Omental fat pad (tissue), 4 donors: ENCODE measurements around the gene ETV6. TPM values are rescaled to one million over a fixed set of nuclear protein-coding genes. Genes with fewer than 3 reads are reported as not detected.

Experiments used
- ATAC-seq: fragments of 150-250 bp; one replicate; pipeline ENCODE4 v1.9.1; 2016; ENCODE audit warnings: mild to moderate bottlenecking, moderate library complexity; ENCODE audit not compliant: low FRiP score
- DNase-seq: peaks from one replicate; pipeline ENCODE4 v3.0.0-alpha.2; 2019; ENCODE audit warnings: low spot score
- CTCF ChIP-seq, 3 donors: fragments of 450-650 bp; IDR thresholded peaks; one replicate each; pipeline ENCODE4 v1.5.1; 2016 to 2017; ENCODE audit warnings: antibody characterized with exemption in 3 of 3, mild to moderate bottlenecking in 3 of 3, moderate library complexity in 2 of 3
- total RNA-seq, 4 donors: library from RNA; depleted of rRNA; stranded (reverse); fragments of >200 nt; gene quantifications; one replicate each; pipeline ENCODE4 v1.1.0, GENCODE V29; 2016

The ETV6 gene
- total RNA-seq, 4 donors from 2014 or later, result 9.3 to 28.2 (median 17.6) TPM

- no peak for ATAC-seq
Measured at GRCh38 chr12:11764837-11765236, 115.4 kb downstream of the ETV6 start.

GRCh38 chr12:11765421-11765816, 115.9 kb downstream of the ETV6 start:
- TF ChIP-seq CTCF (IDR thresholded peaks at IDR 0.05), result no peak
- DNase-seq (no peak), ATAC-seq (no peak)

More at GRCh38 chr12:11764837-11765236, 115.4 kb downstream of the ETV6 start:
- DNase-seq, result no peak
- TF ChIP-seq CTCF (IDR thresholded peaks at IDR 0.05), result no peak

DNA sequence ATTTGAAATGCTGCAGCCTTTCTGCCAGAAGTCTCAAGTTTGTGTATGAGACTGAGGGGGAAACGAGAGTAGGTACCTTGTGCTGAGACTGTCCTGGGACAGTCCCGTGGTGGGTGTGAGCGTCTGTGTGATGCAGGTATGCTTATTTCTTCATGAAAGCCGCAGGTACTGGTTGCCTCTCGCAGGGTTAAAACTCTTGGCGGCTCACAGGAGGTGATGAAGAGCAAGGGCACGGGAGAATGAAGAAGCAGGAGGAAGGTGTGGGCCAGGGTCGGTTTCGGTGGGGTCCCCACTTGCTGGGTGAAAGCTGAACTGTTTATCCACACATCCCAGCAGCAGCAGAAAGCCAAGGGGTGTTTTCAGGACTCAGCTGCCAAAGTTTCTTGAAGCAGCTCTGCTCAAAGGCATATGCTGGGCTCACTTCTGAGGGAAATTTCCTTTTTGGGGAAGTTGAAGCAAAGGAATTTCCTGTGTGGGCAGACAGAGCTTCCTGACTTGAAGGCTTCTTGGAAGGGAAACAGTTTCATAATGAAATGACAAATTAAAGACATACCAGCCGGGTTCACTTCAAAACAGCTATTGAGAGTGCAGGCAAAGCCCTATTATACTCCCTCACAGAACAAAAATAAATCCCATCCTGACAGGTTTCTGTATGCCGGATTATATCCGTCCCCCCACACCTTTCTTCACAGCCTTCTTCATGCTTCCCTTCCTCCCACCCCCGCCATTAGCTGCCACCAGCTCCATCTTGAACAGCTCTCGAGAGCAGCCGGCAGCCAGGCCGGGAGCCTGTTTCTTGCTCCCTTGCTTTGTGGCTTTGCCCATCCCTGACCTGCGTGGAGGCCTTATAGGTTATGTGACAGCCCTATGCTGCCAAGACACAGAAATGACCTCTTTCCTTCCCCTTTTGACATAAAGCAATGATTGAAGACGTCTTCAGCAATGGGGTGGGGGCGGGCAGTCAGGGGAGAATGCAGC, 116.6 kb downstream of the ETV6 start:
- DNase-seq (no peak), ATAC-seq (peak; percentile 79)
- TF ChIP-seq CTCF (IDR thresholded peaks at IDR 0.05), result no peak

DNA sequence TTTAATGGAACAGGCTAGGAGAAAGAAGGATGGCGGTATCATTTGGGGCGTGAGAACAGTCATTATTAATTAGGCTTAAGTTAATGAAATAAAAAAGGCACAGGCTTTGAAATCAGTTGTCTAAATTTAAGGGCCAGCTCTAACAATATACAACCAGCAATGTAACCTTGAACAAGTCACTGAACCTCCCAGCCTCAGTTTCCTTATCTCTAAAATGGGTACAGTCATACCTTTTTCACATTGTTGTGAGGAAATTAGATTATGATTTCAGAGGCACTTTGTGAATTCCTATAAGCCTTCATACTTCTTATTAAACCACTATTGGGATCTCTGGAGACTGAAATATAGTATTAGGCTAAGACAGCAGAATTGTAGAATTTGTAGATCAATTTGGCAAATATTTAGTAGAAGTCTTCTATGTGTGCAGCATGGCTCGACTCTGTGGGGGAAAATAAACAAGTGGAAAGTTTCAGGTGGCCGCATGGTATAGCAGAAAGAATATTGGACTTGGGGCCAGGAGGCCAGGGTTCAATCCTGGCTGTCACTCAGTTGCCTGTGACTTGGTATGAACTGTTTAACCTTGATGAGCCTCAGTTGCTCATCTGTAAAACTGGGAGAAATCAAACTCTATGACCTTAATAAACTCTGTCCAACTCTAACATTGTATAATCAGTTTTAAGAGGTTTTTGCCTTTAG, 117.7 kb downstream of the ETV6 start:
- TF ChIP-seq CTCF (IDR thresholded peaks at IDR 0.05), result no peak
- no peak for ATAC-seq
- DNase-seq, result no peak

- no peak for TF ChIP-seq CTCF (IDR thresholded peaks at IDR 0.05)
- no peak for DNase-seq
- no peak for ATAC-seq
Measured at GRCh38 chr12:11767798-11768197, 118.3 kb downstream of the ETV6 start.

DNA sequence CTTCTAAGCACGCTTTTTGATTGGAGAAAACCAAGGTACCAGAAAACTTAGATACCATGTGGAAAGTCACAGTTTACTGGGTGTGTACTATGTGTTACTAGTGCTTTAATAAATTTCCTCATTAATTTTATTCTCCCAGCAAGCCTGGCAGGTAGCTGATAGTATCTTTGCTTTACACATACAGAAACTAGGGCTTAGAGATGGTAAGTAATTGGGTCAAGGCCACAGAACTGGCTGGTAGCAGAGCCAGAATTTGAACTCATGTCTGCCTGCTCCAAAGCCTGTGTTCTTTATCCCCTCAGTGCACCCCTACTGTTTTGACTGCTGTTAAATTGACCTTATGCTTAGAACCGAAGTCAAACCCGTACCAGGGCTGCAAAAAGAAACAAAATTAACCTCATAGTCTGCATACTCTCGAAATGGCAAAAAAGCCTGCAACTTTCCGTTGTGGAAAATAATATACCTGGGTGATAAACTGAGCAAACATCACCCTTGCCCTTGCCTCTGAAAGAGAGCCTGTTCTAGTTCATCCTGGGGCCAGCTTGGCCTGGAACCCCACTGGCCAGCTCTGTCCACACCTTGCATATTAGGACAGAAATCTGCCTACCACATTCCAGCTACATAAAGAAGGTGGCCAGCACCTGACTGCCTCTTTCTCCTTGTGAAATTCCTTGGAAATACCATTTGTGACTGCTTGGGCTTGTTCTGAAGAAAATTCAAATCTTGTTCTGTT, 118.9 kb downstream of the ETV6 start:
- ATAC-seq (no peak), DNase-seq (no peak)
- no peak for TF ChIP-seq CTCF (IDR thresholded peaks at IDR 0.05)
